ENCODE data around the gene HCCS. TPM values are rescaled to one million over a fixed set of nuclear protein-coding genes. Genes with fewer than 3 reads are reported as not detected.

HCCS gene
- total and polyA plus RNA-seq, 9 donors: 6.0 to 28.2 (median 14.2) TPM

DNA sequence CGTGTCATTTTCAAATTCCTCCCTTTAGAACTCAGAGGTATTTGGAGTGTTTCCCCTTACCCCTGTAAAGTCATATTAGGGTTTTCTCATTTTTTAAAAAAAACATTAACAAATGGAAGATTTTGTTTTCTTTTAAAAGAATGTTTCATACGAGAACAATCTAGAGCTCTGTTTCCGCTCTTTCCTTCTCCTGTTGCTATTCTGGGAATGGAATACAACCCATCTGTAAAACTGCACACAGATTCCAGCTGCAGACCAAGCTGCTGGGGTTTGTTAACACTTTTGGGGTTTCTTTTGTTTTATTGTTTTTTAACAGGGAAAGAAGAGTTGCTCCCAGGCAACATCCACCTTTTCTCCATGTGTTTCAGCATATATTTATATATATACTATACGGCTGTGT lies 61.3 kb downstream of the HCCS start:
- no peak for DNase-seq
- Histone ChIP-seq H3K4me3 (no peak overlapping the region), H3K27ac (no peak overlapping the region), H3K9me3 (no peaks in the 10 kb centered on the region), H3K4me1 (ENCODE audit: insufficient read depth) (no peaks in the 10 kb centered on the region), H3K36me3 (no peaks in the 10 kb centered on the region), H3K27me3 (no peaks in the 10 kb centered on the region)
- intact Hi-C loops (cut with DNase I): no loop called here
- TF ChIP-seq EP300 (IDR thresholded peaks at IDR 0.05) (no peak), POLR2A (IDR thresholded peaks at IDR 0.05) (no peak)
- TF ChIP-seq, protein P1, sequence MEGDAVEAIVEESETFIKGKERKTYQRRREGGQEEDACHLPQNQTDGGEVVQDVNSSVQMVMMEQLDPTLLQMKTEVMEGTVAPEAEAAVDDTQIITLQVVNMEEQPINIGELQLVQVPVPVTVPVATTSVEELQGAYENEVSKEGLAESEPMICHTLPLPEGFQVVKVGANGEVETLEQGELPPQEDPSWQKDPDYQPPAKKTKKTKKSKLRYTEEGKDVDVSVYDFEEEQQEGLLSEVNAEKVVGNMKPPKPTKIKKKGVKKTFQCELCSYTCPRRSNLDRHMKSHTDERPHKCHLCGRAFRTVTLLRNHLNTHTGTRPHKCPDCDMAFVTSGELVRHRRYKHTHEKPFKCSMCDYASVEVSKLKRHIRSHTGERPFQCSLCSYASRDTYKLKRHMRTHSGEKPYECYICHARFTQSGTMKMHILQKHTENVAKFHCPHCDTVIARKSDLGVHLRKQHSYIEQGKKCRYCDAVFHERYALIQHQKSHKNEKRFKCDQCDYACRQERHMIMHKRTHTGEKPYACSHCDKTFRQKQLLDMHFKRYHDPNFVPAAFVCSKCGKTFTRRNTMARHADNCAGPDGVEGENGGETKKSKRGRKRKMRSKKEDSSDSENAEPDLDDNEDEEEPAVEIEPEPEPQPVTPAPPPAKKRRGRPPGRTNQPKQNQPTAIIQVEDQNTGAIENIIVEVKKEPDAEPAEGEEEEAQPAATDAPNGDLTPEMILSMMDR (IDR thresholded peaks at IDR 0.05): no peak
- WGBS, 3 donors: 36 to 56% (median 40%) methylated on average over 4 of the region's 4 CpGs

Small RNA genes lying within 50 kb of the gene (small RNA-seq; reads per million reads assigned to genes)
- not detected for gene RF00019
- gene RF02271: not detected

Other genes starting within 250 kb of the HCCS start
- not detected for gene AMELX, start 182.1 kb downstream of the HCCS start, total RNA-seq
- not detected for gene AMELX, start 182.1 kb downstream of the HCCS start, polyA plus RNA-seq

Data from ovary (tissue), 9 donors.